Heart right ventricle (tissue), 16 donors: ENCODE data around the gene SYT3. TPM values are rescaled to one million over a fixed set of nuclear protein-coding genes. Genes with fewer than 3 reads are reported as not detected.
A peak's percentile ranks its signal among the peaks of the same experiment; 100 is the strongest.
"Not testable (repeated sequence)": the region's sequence is repeated elsewhere in the genome, so short reads cannot be mapped to it uniquely, and the experiment has no call there.

Source experiments
- ATAC-seq, 8 donors: fragments of 200-7000 bp; cut with Tn5 transposase; one replicate each; pipeline ENCODE4 v1.9.1; 2020; ENCODE audit warnings: mild to moderate bottlenecking in 8 of 8, moderate library complexity in 8 of 8, moderate number of reproducible peaks in 1 of 8
- DNase-seq, 2 donors: peaks; one replicate each; pipeline ENCODE4 v3.0.0-alpha.2; 2020
- H3K27ac ChIP-seq, 10 donors: fragments of 200-600 bp; sonication (generic) in 2 of 10; one replicate each; pipeline versions ENCODE4 v1.5.0 to v1.8.0; 2020 to 2022; ENCODE audit warnings: mild to moderate bottlenecking in 3 of 10
- H3K27me3 ChIP-seq, 7 donors: fragments of 200-600 bp; one replicate each; pipeline ENCODE4 v1.8.0; 2021 to 2022; ENCODE audit warnings: mild to moderate bottlenecking in 2 of 7
- H3K36me3 ChIP-seq, 9 donors: fragments of 200-600 bp; sonication (generic) in 1 of 9; one replicate each; pipeline versions ENCODE4 v1.5.0 to v1.8.0; 2020 to 2022; ENCODE audit warnings: mild to moderate bottlenecking in 2 of 9
- H3K4me1 ChIP-seq, 9 donors: fragments of 200-600 bp; sonication (generic) in 1 of 9; one replicate each; pipeline versions ENCODE4 v1.5.0 to v1.8.0; 2020 to 2022; ENCODE audit warnings: mild to moderate bottlenecking in 4 of 9
- H3K4me3 ChIP-seq, 10 donors: fragments of 200-600 bp; sonication (generic) in 2 of 10; one replicate each; pipeline versions ENCODE4 v1.5.0 to v1.8.0; 2020 to 2022; ENCODE audit warnings: mild to moderate bottlenecking in 7 of 10, moderate library complexity in 2 of 10
- H3K9me3 ChIP-seq, 11 donors: fragments of 200-600 bp in 10 of 11; sonication (generic) in 2 of 11; one replicate each; pipeline versions ENCODE4 v1.5.0 to v1.8.0; 2013 to 2022; ENCODE audit warnings: mild to moderate bottlenecking in 2 of 11, control low read depth in 1 of 11, moderate library complexity in 1 of 11
- CTCF ChIP-seq, 9 donors: fragments of 200-600 bp; sonication (generic) in 2 of 9; IDR thresholded peaks; one replicate each; pipeline versions ENCODE4 v1.5.0 to v1.8.0; 2021 to 2022; ENCODE audit warnings: antibody characterized with exemption in 9 of 9, mild to moderate bottlenecking in 5 of 9, moderate library complexity in 1 of 9
- WGBS, 2 donors: extraction: QIAGEN DNeasy Blood & Tissue Kit; methylation state at CpG; one replicate each; pipeline ENCODE4 v1.1.7; 2013; ENCODE audit warnings: inconsistent platforms in 1 of 2; 5-methylcytosine and 5-hydroxymethylcytosine counted together
- intact Hi-C, 10 donors: fragments of 100-400 bp; cut with DNase I; formaldehyde crosslinking; loops; one replicate each; pipeline versions ENCODE4 v1.11.1 to v1.14.2; 2022
- polyA plus RNA-seq, 2 donors: library from polyadenylated mRNA; stranded (reverse); fragments of 200-250 nt; gene quantifications; one replicate each; pipeline ENCODE4 v1.2.3, GENCODE V29; 2013
- total RNA-seq, 10 donors: library from RNA; stranded (reverse); fragmentation: NEBNext Ultra II Directional in 3 of 10; extraction: Animal tissue kit (Norgen Biotek cat#: 25700) in 3 of 10; gene quantifications; one replicate each; pipeline versions ENCODE4 v1.2.1 to v1.2.4, GENCODE V29; 2021 to 2023
- donor health status: Arrhythmogenic right ventricular cardiomyopathy.
- donor health status: ischemic (EF 13 %, LVEDD 7.1; RV severe dilation, severe dysfunction).
- donor health status: healthy with polysubstance abuse.
- donor health status: DM: no; HTN: yes; CAD: no.
- donor health status: DM: no; HTN: no; CAD: no.
- donor health status: ischemic (EF 25% LVEDD 6.9; RV normal size, moderate dysfunction).
- donor health status: ischemic (EF 25% LVEDD 5.7; RV mildly dilated, moderate dysfunction).
- donor health status: healthy.
- donor health status: DM: yes; HTN: yes; CAD: no.
- donor health status: Ischemic cardiomyopathy.
- donor health status: ischemic (EF 35%, LVEDD 5.7; RV mildly dilated, moderate dysfunction).
- donor health status: nonischemic (EF 11% LVEDD 7.7; RV severe dilation, severe dysfunction).
- donor health status: DM: yes; HTN: yes; CAD: no.
- donor health status: PGD.
- donor health status: ischemic (EF 29% LVEDD 5.4; RV normal size, mild dysfunction).
- donor health status: nonischemic (EF 23%, LVEDD 6.1; RV moderate dilation, normal function).

Gene SYT3
- total and polyA plus RNA-seq, 12 donors: 0.04 to 0.49 (median 0.25) TPM; not detected in 8

GRCh38 chr19:50628146-50628545, 11.5 kb downstream of the SYT3 start:
- Histone ChIP-seq H3K36me3 (no peaks in the 10 kb centered on the region), H3K27ac (no peak overlapping the region), H3K9me3 (peaks cover 0 to 11% (median 3%) of the 10 kb centered on the region in 11 donors), H3K4me3 (no peak overlapping the region), H3K27me3 (peaks cover 0 to 19% (median 4%) of the 10 kb centered on the region in 7 donors), H3K4me1 (no peaks in the 10 kb centered on the region)
- ATAC-seq (peak in 1 of 8 donors; percentile 24), DNase-seq (no peak)
- TF ChIP-seq CTCF (IDR thresholded peaks at IDR 0.05): no peak
- intact Hi-C loops: no loop called here
- 81 to 86% methylated on average over 5 of the region's 5 CpGs for WGBS, 2 donors

- WGBS, 2 donors: 67 to 72% methylated on average over 4 of the region's 4 CpGs
- H3K36me3 ChIP-seq: no peaks in the 10 kb centered on the region
- H3K27me3 ChIP-seq: peaks cover 0 to 13% (median 0%) of the 10 kb centered on the region in 7 donors
- no peaks in the 10 kb centered on the region for H3K9me3 ChIP-seq
- no peak for TF ChIP-seq CTCF (IDR thresholded peaks at IDR 0.05)
- DNase-seq (no peak), ATAC-seq (no peak)
- no peaks in the 10 kb centered on the region for H3K4me1 ChIP-seq
- intact Hi-C loops: no loop called here
- H3K27ac ChIP-seq: no peak overlapping the region
- no peak overlapping the region for H3K4me3 ChIP-seq
Measured at GRCh38 chr19:50626795-50627194, 12.9 kb downstream of the SYT3 start.

GRCh38 chr19:50626011-50626410, 13.7 kb downstream of the SYT3 start:
- Histone ChIP-seq H3K4me3 (no peak overlapping the region), H3K4me1 (no peaks in the 10 kb centered on the region), H3K27me3 (peaks cover 0 to 13% (median 0%) of the 10 kb centered on the region in 7 donors), H3K9me3 (no peaks in the 10 kb centered on the region), H3K36me3 (no peaks in the 10 kb centered on the region), H3K27ac (no peak overlapping the region)
- ATAC-seq (no peak), DNase-seq (no peak)
- no peak for TF ChIP-seq CTCF (IDR thresholded peaks at IDR 0.05)
- WGBS, 2 donors: 67% methylated on average over 4 of the region's 4 CpGs
- intact Hi-C loops: no loop called here

GRCh38 chr19:50624949-50625600, 14.6 kb downstream of the SYT3 start:
- WGBS, 2 donors: 91 to 93% methylated on average over 44 of the region's 44 CpGs
- no peak for DNase-seq
- no peak overlapping the region for H3K27ac ChIP-seq

GRCh38 chr19:50620394-50620906, 19.2 kb downstream of the SYT3 start:
- H3K27ac ChIP-seq, DNase-seq, H3K4me1 ChIP-seq, ATAC-seq, H3K4me3 ChIP-seq, H3K9me3 ChIP-seq, H3K36me3 ChIP-seq, intact Hi-C loops: not testable (repeated sequence)
- WGBS, 2 donors: 85 to 87% methylated on average over 4 of the region's 5 CpGs
- H3K27me3 ChIP-seq: peaks cover 0 to 11% (median 0%) of the 10 kb centered on the region in 7 donors

More at GRCh38 chr19:50624949-50625600, 14.6 kb downstream of the SYT3 start:
- Histone ChIP-seq H3K4me3 (no peak overlapping the region), H3K27me3 (peaks cover 0 to 13% (median 0%) of the 10 kb centered on the region in 7 donors), H3K4me1 (no peaks in the 10 kb centered on the region), H3K9me3 (no peaks in the 10 kb centered on the region), H3K36me3 (no peaks in the 10 kb centered on the region)
- ATAC-seq: no peak
- TF ChIP-seq CTCF (IDR thresholded peaks at IDR 0.05): no peak
- intact Hi-C loops: no loop called here

- WGBS, 2 donors: 81 to 85% methylated on average over 5 of the region's 5 CpGs
Measured at GRCh38 chr19:50619184-50619583, 20.5 kb downstream of the SYT3 start.

GRCh38 chr19:50618379-50618778, 21.3 kb downstream of the SYT3 start:
- WGBS, 2 donors: 83 to 91% methylated on average over 4 of the region's 5 CpGs
- DNase-seq, H3K27ac ChIP-seq, H3K9me3 ChIP-seq, intact Hi-C loops, H3K4me3 ChIP-seq, H3K4me1 ChIP-seq, ATAC-seq, H3K36me3 ChIP-seq: not testable (repeated sequence)
- H3K27me3 ChIP-seq: peaks cover 0 to 15% (median 2%) of the 10 kb centered on the region in 7 donors

More at GRCh38 chr19:50619184-50619583, 20.5 kb downstream of the SYT3 start:
- H3K36me3 ChIP-seq, intact Hi-C loops, H3K4me3 ChIP-seq, H3K9me3 ChIP-seq, H3K27ac ChIP-seq, ATAC-seq, DNase-seq, H3K4me1 ChIP-seq: not testable (repeated sequence)
- H3K27me3 ChIP-seq: peaks cover 0 to 15% (median 0%) of the 10 kb centered on the region in 7 donors
